Activated CD8-positive, alpha-beta T cell treated with anti-CD3 and anti-CD28 coated beads for 36 hours (primary cell): ENCODE measurements around the gene GSDMA. TPM values are rescaled to one million over a fixed set of nuclear protein-coding genes. Genes with fewer than 3 reads are reported as not detected.

Source experiments
- ATAC-seq: fragments of 200-7000 bp; cut with Tn5 transposase; one replicate; pipeline ENCODE4 v1.10.0; 2021; ENCODE audit warnings: mild to moderate bottlenecking, moderate library complexity
- CTCF ChIA-PET: fragments of 350-600 bp; sonication (Branson Sonifier 250); formaldehyde crosslinking; loops from one replicate; lab custom pipeline; 2021; ENCODE audit warnings: antibody characterized with exemption; lab: Charles Lee
- POLR2A ChIA-PET: fragments of 350-600 bp; sonication (Branson Sonifier 250); formaldehyde crosslinking; loops from one replicate; lab custom pipeline; 2021; ENCODE audit warnings: antibody characterized with exemption; lab: Charles Lee
- DNase-seq: peaks from one replicate; pipeline ENCODE4 v3.0.0-alpha.2; 2020
- H3K27ac Mint-ChIP-seq: one replicate; pipeline ENCODE4 v1.8.0; 2021; ENCODE audit warnings: mild to moderate bottlenecking, mixed read lengths
- H3K27me3 Mint-ChIP-seq: one replicate; pipeline ENCODE4 v1.8.0; 2021; ENCODE audit warnings: mixed read lengths
- H3K36me3 Mint-ChIP-seq: one replicate; pipeline ENCODE4 v1.8.0; 2021; ENCODE audit warnings: low read depth, mixed read lengths
- H3K4me1 Mint-ChIP-seq: one replicate; pipeline ENCODE4 v1.8.0; 2021; ENCODE audit warnings: low read depth, mixed read lengths
- H3K4me3 Mint-ChIP-seq: one replicate; pipeline ENCODE4 v1.8.0; 2021; ENCODE audit warnings: mild to moderate bottlenecking, moderate library complexity, mixed read lengths
- H3K9me3 Mint-ChIP-seq: one replicate; pipeline ENCODE4 v1.8.0; 2021; ENCODE audit warnings: mixed read lengths
- intact Hi-C: fragments of 100-400 bp; cut with micrococcal nuclease; formaldehyde crosslinking; loops from one replicate; pipeline ENCODE4 v1.10.0; 2022
- total RNA-seq, 2 experiments: library from RNA; stranded (reverse); gene quantifications; one replicate each; pipeline ENCODE4 v1.2.3, GENCODE V29; 2021
- TF ChIP-seq, protein P1 (sequence below): fragments of 200-600 bp; IDR thresholded peaks from one replicate; pipeline ENCODE4 v1.8.0; 2022; ENCODE audit warnings: antibody characterized with exemption, mild to moderate bottlenecking

GSDMA gene
- total RNA-seq, 2 experiments from 2014 or later: 1.3 to 1.6 TPM

DNA sequence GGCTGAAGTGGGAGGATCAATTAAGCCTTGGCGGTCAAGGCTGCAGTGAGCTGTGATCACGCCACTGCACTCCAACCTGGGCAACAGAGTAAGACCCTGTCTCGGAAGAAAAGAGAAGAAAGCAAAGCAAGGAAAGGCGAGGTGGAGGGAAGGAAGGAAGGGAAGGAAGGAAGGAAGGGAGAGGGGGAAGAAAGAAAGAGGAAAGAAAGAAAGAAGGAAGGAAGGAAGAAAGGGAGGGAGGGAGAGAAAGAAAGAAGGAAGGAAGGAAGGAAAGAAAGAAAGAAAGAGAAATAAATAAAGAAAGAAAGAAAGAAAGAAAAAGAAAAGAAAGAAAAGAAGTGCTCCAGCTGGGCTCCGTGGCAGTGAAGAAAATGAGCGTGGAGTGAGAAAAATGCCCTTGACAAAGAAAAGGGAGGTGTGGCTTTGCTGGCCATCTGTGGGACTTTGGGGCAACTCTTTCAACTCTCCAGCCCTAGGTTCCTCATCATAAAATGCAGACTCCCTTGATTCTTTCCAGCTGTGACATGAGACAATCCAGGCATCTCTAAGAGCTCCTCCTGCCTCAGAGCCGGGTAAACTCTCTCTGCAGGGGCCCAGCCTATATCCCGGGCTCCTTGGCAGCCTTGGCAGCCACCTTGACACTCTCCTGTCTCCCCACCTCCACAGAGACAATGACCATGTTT is 2.4 kb downstream of the GSDMA start:
- no peaks in the 10 kb centered on the region for H3K9me3 Mint-ChIP-seq
- H3K27me3 Mint-ChIP-seq: no peaks in the 10 kb centered on the region
- POLR2A ChIA-PET: interaction anchor here (0.8 to 1.1 kb wide), 3 partner anchors 14 to 89 kb away, joined by 3 to 6 read pairs (median 3); partner anchors contain the start of genes MED24 and PSMD3

DNA sequence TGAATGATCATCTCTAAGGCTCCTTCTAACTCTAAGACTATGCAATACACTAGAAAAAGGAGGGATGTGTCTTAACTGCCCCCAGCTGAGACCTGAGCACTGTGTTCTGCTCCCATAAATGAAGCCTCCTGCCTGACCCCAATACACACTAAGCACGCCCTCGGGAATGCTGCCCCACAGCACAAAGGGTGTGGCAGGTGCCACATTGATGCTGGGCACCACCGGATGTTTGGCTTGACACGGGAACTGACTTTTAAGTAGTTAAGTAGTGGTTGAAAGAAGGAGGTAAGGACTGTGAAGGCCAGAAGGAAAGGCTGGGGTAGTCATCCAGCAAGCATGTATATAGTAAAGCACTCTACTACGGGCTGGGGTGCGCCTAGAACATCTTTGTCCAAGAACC is 4.0 kb downstream of the GSDMA start:
- intact Hi-C loops: no loop called here
- ChIA-PET POLR2A (no interaction called here), CTCF (interaction anchor here (2.4 kb wide), 1 partner anchor 13 kb away, joined by 9 read pairs; the partner anchor contains the start of gene PSMD3)
- H3K27ac Mint-ChIP-seq: no peak overlapping the region
- DNase-seq: no peak
- no peak overlapping the region for H3K4me3 Mint-ChIP-seq
- TF ChIP-seq, protein P1, sequence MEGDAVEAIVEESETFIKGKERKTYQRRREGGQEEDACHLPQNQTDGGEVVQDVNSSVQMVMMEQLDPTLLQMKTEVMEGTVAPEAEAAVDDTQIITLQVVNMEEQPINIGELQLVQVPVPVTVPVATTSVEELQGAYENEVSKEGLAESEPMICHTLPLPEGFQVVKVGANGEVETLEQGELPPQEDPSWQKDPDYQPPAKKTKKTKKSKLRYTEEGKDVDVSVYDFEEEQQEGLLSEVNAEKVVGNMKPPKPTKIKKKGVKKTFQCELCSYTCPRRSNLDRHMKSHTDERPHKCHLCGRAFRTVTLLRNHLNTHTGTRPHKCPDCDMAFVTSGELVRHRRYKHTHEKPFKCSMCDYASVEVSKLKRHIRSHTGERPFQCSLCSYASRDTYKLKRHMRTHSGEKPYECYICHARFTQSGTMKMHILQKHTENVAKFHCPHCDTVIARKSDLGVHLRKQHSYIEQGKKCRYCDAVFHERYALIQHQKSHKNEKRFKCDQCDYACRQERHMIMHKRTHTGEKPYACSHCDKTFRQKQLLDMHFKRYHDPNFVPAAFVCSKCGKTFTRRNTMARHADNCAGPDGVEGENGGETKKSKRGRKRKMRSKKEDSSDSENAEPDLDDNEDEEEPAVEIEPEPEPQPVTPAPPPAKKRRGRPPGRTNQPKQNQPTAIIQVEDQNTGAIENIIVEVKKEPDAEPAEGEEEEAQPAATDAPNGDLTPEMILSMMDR: no peak
- peaks cover 19% of the 10 kb centered on the region for H3K4me1 Mint-ChIP-seq
- H3K27me3 Mint-ChIP-seq: peaks cover 2% of the 10 kb centered on the region
- no peaks in the 10 kb centered on the region for H3K36me3 Mint-ChIP-seq
- H3K9me3 Mint-ChIP-seq: no peaks in the 10 kb centered on the region
- no peak for ATAC-seq

More for the DNA sequence above, 2.4 kb downstream of the GSDMA start:
- Mint-ChIP-seq H3K36me3 (no peaks in the 10 kb centered on the region), H3K27ac (no peak overlapping the region), H3K4me1 (peaks cover 19% of the 10 kb centered on the region), H3K4me3 (no peak overlapping the region)
- TF ChIP-seq, protein P1: no peak
- no peak for DNase-seq
- intact Hi-C loops: no loop called here
- ATAC-seq: no peak
- CTCF ChIA-PET: interaction anchor here (0.6 to 2.4 kb wide), 2 partner anchors 15 to 27 kb away, joined by 3 to 9 read pairs; partner anchors contain the start of gene PSMD3

DNA sequence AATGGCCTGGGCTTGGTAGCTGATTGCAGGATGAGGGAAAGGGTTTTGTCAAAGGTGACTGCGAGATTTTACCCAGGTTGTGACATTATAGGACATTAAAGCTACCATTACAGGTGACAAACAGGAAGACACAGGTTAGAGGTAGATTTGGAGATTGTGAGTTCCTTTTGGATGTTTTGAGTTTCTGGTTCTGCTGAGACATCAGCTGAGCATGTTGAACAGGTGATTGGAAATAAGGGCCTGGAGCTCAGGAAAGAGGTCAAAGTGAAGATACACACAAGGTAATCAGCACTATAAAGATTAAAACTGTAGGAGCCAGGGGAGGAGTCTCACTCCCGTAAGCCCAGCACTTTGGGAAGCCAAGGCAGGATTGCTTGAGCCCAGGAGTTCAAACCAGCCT is 6.0 kb downstream of the GSDMA start:
- peaks cover 2% of the 10 kb centered on the region for H3K27me3 Mint-ChIP-seq
- H3K4me3 Mint-ChIP-seq: no peak overlapping the region
- ATAC-seq (no peak), DNase-seq (no peak)
- TF ChIP-seq, protein P1: no peak
- H3K4me1 Mint-ChIP-seq: peaks cover 4% of the 10 kb centered on the region
- ChIA-PET CTCF (interaction anchor here (1.3 to 2.4 kb wide), 3 partner anchors 10 to 46 kb away, joined by 3 to 16 read pairs (median 5); partner anchors contain the start of gene PSMD3), POLR2A (no interaction called here)
- no peaks in the 10 kb centered on the region for H3K9me3 Mint-ChIP-seq
- intact Hi-C loops: no loop called here
- H3K36me3 Mint-ChIP-seq: no peaks in the 10 kb centered on the region
- no peak overlapping the region for H3K27ac Mint-ChIP-seq

DNA sequence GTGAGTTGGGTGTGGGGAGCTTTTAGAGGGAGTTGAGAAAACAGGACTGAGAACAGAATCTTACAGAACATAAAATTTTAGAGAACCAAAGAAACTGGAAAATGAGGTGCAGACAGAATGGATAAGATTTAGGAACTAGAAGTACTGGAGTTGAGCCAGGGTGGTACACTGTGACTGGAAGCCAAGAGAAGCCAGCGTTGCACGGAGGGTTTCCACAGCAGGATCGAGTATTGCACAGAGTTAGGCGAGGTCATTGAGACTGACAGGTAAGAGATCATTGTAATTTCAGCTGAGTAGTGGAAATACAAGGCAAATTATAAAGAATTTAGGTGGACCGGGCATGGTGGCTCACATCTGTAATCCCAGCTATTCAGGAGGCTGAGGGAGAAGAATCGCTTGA is 6.6 kb downstream of the GSDMA start:
- H3K4me3 Mint-ChIP-seq: no peak overlapping the region

More for the DNA sequence above, 6.6 kb downstream of the GSDMA start:
- ATAC-seq: no peak
- intact Hi-C loops: no loop called here
- Mint-ChIP-seq H3K36me3 (no peaks in the 10 kb centered on the region), H3K4me1 (no peaks in the 10 kb centered on the region), H3K27me3 (peaks cover 2% of the 10 kb centered on the region), H3K9me3 (no peaks in the 10 kb centered on the region), H3K27ac (no peak overlapping the region)
- ChIA-PET CTCF (interaction anchor here (1.0 to 2.4 kb wide), 4 partner anchors 11 to 117 kb away, joined by 3 to 16 read pairs (median 4); partner anchors contain the start of gene PSMD3), POLR2A (no interaction called here)
- no peak for DNase-seq
- TF ChIP-seq, protein P1: no peak
